Chondrocyte (in vitro differentiated cells): ENCODE results near the gene IL9. TPM values are rescaled to one million over a fixed set of nuclear protein-coding genes. Genes with fewer than 3 reads are reported as not detected.

Experiments
- DNase-seq: peaks from one replicate; pipeline ENCODE4 v3.0.0; 2021; ENCODE audit warnings: mixed read lengths, low spot score
- H3K27ac Mint-ChIP-seq: one replicate; pipeline ENCODE4 v1.8.0; 2021; ENCODE audit warnings: mild to moderate bottlenecking, moderate library complexity, mixed read lengths; ENCODE audit not compliant: unreplicated experiment
- H3K27me3 Mint-ChIP-seq: 2 replicates; pipeline ENCODE4 v1.8.0; 2021; ENCODE audit warnings: low read depth, mixed read lengths
- H3K36me3 Mint-ChIP-seq: 2 replicates; pipeline ENCODE4 v1.8.0; 2021; ENCODE audit warnings: low read depth, mixed read lengths
- H3K4me1 Mint-ChIP-seq: 2 replicates; pipeline ENCODE4 v1.8.0; 2021; ENCODE audit warnings: low read depth, mild to moderate bottlenecking, mixed read lengths
- H3K4me3 Mint-ChIP-seq: one replicate; pipeline ENCODE4 v1.8.0; 2021; ENCODE audit warnings: mild to moderate bottlenecking, moderate library complexity, mixed read lengths; ENCODE audit not compliant: unreplicated experiment
- H3K9me3 Mint-ChIP-seq: 2 replicates; pipeline ENCODE4 v1.8.0; 2021; ENCODE audit warnings: low read depth, mixed read lengths
- long read RNA-seq: library from polyadenylated mRNA; stranded (forward); transcript quantifications from one replicate; pipeline ENCODE4 v2.0.0, GENCODE V29; 2021
- total RNA-seq: library from RNA; stranded (reverse); gene quantifications from 3 replicates; pipeline ENCODE4 v1.2.1, GENCODE V29; 2021
- TF ChIP-seq, protein P1 (sequence below): fragments of 200-600 bp; sonication (generic); IDR thresholded peaks from 2 replicates; pipeline ENCODE4 v1.5.0; 2021; ENCODE audit warnings: antibody characterized with exemption, mild to moderate bottlenecking, moderate library complexity

IL9 gene
- not detected in 3 replicates for total RNA-seq
- long read RNA-seq, result 0 reads

DNA sequence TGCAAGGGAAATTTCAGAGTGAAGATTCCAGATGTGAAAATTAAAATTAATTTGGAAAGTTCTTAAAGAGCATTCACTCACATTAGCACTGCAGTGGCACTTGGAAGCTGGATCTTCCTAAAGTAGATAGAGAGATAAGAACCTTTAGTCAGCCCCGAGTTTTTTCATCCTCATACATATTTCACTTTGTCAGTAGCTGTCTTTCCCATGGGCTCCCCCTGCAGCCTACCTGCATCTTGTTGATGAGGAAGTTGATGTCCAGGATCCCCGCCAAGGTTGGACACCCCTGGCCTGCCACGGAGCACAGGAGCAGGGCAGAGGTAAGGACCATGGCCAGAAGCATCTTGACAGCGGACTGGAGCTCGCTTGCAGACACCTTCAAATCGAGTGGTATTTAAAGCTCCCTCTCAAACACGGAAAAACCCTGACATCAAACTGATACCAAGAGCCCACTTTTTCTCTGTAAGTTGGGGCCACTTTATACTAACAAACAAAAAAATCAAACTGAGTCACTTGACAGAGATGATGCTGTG lies at the start of gene IL9:
Gene IL9, minus strand, starts transcription at position 368 of the 533 bp plus-strand sequence. Its CDS starts 25 bp downstream, at position 343.
- no peak within 1 kb of the TSS for H3K27ac Mint-ChIP-seq
- H3K9me3 Mint-ChIP-seq, result no peaks in the 10 kb centered on the region
- TF ChIP-seq, protein P1, sequence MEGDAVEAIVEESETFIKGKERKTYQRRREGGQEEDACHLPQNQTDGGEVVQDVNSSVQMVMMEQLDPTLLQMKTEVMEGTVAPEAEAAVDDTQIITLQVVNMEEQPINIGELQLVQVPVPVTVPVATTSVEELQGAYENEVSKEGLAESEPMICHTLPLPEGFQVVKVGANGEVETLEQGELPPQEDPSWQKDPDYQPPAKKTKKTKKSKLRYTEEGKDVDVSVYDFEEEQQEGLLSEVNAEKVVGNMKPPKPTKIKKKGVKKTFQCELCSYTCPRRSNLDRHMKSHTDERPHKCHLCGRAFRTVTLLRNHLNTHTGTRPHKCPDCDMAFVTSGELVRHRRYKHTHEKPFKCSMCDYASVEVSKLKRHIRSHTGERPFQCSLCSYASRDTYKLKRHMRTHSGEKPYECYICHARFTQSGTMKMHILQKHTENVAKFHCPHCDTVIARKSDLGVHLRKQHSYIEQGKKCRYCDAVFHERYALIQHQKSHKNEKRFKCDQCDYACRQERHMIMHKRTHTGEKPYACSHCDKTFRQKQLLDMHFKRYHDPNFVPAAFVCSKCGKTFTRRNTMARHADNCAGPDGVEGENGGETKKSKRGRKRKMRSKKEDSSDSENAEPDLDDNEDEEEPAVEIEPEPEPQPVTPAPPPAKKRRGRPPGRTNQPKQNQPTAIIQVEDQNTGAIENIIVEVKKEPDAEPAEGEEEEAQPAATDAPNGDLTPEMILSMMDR, result no peak
- no peak within 1 kb of the TSS for H3K4me3 Mint-ChIP-seq
- H3K27me3 Mint-ChIP-seq, result peaks cover 31% of the 10 kb centered on the region
- peaks cover 7% of the 10 kb centered on the region for H3K4me1 Mint-ChIP-seq
- no peaks in the 10 kb centered on the region for H3K36me3 Mint-ChIP-seq
- no peak for DNase-seq

- H3K36me3 Mint-ChIP-seq, result no peaks in the 10 kb centered on the region
- H3K4me3 Mint-ChIP-seq, result no peak overlapping the region
- TF ChIP-seq, protein P1, result peak; percentile 96
- DNase-seq, result no peak
- peaks cover 2% of the 10 kb centered on the region for H3K4me1 Mint-ChIP-seq
- no peaks in the 10 kb centered on the region for H3K27me3 Mint-ChIP-seq
- no peaks in the 10 kb centered on the region for H3K9me3 Mint-ChIP-seq
- H3K27ac Mint-ChIP-seq, result no peak overlapping the region
Measured at GRCh38 chr5:135944967-135945560, 49.4 kb upstream of the IL9 start.

DNA sequence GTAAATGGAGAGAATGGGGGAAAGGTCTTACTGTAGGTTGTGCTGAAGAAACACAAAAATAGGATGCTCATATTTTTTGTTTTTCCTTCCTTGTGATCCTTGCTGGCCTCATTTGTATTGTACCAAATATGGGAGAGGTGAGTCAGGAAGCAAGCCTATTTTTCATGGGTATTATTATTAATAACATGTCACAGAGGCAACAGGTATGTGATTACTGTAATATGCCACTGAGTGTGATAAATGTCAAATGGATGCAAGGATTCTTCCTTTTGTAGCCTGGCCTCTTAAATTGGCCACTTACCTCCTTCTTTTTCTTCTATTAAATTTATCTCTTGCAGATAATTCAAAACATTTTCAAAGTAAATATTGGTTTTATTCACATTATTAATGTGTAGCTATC lies 48.9 kb upstream of the IL9 start:
- TF ChIP-seq, protein P1, result no peak
- Mint-ChIP-seq H3K27ac (no peak overlapping the region), H3K36me3 (no peaks in the 10 kb centered on the region)

DNA sequence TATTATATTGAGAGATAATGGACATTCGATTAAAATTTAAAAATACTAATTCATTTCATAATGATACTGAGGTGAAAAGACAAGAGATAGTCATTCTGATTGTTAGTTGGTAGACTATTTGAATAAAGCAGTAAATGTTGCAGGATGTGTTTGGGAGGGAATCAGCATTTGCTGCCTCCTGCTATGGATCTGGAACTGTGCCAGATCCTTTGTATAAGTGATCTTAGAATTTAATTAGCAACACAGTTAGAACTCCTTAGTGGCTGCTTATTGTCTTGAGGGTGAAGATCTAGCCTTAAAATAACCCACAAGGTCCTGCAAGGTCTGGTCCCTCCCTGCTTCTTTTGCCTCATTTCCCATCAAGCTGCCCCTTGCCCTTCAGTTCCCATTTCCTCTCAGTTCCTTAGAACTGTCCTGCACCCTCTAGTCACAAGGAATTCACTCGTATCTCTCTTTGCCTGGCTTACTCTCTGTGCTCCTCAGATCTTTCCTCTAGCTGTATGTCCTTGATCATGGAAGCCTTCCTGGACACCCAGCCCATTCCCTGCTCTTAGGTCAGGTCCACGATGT lies 46.6 kb upstream of the IL9 start:
- TF ChIP-seq, protein P1, result no peak
- H3K36me3 Mint-ChIP-seq, result no peaks in the 10 kb centered on the region
- peaks cover 4% of the 10 kb centered on the region for H3K27me3 Mint-ChIP-seq
- peaks cover 2% of the 10 kb centered on the region for H3K4me1 Mint-ChIP-seq
- DNase-seq, result no peak
- H3K27ac Mint-ChIP-seq, result no peak overlapping the region
- no peak overlapping the region for H3K4me3 Mint-ChIP-seq
- no peaks in the 10 kb centered on the region for H3K9me3 Mint-ChIP-seq

More for the DNA sequence above, 48.9 kb upstream of the IL9 start:
- no peak for DNase-seq
- Mint-ChIP-seq H3K9me3 (no peaks in the 10 kb centered on the region), H3K27me3 (no peaks in the 10 kb centered on the region), H3K4me3 (no peak overlapping the region), H3K4me1 (peaks cover 2% of the 10 kb centered on the region)

- Mint-ChIP-seq H3K4me1 (peaks cover 2% of the 10 kb centered on the region), H3K27me3 (peaks cover 4% of the 10 kb centered on the region), H3K36me3 (no peaks in the 10 kb centered on the region), H3K27ac (no peak overlapping the region), H3K4me3 (no peak overlapping the region), H3K9me3 (no peaks in the 10 kb centered on the region)
- TF ChIP-seq, protein P1, result no peak
- DNase-seq, result no peak
Measured at GRCh38 chr5:135941711-135942110, 46.1 kb upstream of the IL9 start.
